Hematopoietic multipotent progenitor cell treated with erythropoietin and hydrocortisone succinate and interleukin-3 and kit ligand, for 4 days (in vitro differentiated cells): Measurements from ENCODE around the gene C5AR2.
"Not testable (repeated sequence)": the region's sequence is repeated elsewhere in the genome, so short reads cannot be mapped to it uniquely, and the experiment has no call there.

Source experiments
- DNase-seq: peaks from one replicate; pipeline ENCODE4 v3.0.0-alpha.2; 2015

The C5AR2 gene

DNA sequence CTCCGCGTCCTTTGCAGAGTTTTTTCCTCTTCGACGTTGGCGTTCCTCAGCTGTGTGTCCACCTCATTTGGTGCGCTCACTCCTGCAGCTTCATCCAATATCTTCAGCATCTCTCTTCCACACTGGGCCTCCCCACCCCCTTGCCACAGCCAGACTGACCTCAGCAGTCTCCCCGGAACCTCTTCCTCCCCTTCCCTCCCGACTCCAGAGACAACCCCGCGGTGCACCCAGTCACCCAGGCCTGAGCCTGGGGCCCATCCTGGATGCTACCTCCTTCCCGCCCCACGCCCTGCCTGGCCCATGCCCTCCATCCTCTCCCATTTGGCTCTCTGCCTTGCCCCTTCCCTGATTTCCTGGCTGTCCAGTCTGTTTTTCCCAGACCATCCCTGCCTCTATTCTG is 8.1 kb upstream of the C5AR2 start:
- no peak for DNase-seq

- DNase-seq = peak; percentile 43
These were observed 7.5 kb upstream of the C5AR2 start for GRCh38 chr19:47324502-47324901.

DNA sequence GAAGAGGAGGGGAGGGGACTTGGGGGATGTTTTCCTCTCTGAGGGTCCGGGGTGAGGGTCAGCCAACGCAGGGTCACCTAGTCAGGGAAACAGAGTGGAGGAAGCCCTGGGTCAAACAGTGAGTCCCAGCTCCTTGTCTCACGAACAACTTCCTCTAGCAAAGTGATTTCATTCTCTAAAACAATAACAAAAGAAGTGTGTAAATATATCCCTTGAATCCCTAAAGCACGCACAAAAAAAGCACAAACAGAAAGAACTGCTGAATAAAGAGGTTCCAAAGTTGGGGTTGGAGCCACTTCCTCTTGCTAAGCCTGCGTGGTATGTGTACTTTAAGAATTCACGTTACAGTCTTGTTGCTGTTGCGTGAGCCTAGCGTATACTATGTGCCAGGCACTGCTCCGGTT is 1.5 kb upstream of the C5AR2 start:
- peak; percentile 65 for DNase-seq

DNA sequence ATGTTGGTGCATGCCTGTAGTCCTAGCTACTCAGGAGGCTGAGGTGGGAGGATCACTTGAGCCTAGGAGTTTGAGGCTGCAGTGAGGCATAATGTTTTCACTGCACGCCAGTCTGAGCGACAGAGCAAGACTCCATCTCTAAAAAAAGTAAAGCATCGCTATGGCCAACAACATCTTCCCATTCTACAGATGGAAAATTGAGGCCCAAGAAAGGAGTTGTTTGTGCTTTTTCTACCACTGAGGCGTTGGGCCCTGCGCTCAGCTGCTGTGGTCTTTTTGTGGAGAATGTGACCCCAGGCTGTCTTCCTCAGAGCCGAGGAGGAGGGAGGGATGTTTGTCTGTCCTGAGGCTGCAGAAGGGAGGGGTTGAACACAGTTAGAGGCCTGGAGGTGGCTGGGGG is 485 bp upstream of the C5AR2 start:
- DNase-seq = no peak

GRCh38 chr19:47336765-47337718 is 5.1 kb downstream of the C5AR2 start:
- peak; percentile 90 for DNase-seq

DNA sequence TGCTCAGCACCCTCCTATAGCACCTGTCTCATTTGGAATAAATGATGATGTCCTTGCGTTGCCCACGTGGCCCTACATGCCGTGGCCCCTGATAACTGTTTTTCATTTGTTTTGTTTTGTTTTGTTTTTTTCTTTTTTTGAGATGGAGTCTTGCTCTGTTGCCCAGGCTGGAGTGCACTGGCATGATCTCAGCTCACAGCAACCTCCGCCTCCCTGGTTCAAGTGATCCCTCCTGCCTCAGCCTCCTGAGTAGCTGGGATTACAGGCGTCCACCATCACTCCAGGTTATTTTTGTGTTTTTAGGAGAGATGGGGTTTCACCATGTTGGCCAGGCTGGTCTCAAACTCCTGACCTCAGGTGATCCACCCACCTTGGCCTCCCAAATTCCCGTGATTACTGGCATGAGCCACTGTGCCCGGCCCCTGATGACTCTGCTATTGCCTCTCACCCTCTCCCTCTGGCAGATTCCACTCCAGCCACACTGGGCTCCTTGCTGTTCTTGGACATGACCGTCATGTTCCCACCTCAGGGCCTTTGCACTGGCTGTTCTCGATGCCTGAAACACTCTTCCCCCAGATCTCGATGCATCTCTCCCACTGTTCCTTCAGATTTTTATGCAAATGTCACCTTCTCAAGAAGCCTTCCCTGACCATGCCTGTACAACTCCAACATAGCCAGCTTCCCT is 7.4 kb downstream of the C5AR2 start:
- DNase-seq = no peak

GRCh38 chr19:47340477-47341208 is 8.7 kb downstream of the C5AR2 start:
- no peak for DNase-seq

DNA sequence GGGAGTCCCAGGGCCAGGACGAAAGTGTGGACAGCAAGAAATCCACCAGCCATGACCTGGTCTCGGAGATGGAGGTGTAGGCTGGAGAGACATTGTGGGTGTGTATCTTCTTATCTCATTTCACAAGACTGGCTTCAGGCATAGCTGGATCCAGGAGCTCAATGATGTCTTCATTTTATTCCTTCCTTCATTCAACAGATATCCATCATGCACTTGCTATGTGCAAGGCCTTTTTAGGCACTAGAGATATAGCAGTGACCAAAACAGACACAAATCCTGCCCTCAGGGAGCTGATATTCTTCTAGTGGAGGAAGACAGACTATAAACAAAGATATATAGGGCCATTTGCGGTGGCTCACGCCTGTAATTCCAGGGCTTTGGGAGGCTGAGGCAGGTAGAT is 9.8 kb downstream of the C5AR2 start:
- DNase-seq = no peak

DNA sequence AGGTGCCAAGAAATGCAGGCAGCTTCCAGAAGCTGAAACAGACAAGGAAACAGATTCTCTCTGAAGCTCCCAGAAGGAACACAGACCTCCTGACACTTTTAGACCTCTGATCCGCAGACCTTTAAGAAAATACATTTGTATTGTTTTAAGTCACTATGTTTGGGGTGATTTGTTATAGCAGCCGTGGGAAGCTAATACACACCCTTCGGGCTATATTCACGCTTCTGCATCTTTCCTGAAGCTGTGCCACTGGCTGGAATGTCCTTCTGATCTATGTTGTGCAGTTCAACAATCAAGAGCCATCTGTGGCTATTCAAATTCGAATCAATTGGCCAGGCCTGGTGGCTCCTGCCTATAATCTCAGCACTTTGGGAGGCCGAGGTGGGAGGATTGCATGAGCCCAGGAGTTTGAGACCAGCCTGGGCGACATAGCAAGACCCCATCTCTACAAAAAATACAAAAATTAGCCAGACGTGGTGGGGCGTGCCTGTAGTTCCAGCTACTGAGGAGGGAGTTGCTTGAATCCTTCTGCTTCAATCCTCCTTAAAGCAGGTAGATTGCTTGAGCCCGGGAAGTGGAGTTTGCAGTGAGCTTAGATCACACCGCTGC is 11.3 kb downstream of the C5AR2 start:
- no peak for DNase-seq

GRCh38 chr19:47344425-47344824 is 12.4 kb downstream of the C5AR2 start:
- DNase-seq = no peak

- DNase-seq = not testable (repeated sequence)
These were observed 14.0 kb downstream of the C5AR2 start for GRCh38 chr19:47346024-47346423.

GRCh38 chr19:47348819-47349795 is 17.1 kb downstream of the C5AR2 start, which contains the start of gene DHX34:
Gene DHX34, plus strand, starts transcription at chr19:47349315. Its CDS starts 3,716 bp downstream, at chr19:47353031.
- peak; percentile 100 for DNase-seq

- DNase-seq = no peak
These were observed 18.7 kb downstream of the C5AR2 start for GRCh38 chr19:47350630-47351029.

DNA sequence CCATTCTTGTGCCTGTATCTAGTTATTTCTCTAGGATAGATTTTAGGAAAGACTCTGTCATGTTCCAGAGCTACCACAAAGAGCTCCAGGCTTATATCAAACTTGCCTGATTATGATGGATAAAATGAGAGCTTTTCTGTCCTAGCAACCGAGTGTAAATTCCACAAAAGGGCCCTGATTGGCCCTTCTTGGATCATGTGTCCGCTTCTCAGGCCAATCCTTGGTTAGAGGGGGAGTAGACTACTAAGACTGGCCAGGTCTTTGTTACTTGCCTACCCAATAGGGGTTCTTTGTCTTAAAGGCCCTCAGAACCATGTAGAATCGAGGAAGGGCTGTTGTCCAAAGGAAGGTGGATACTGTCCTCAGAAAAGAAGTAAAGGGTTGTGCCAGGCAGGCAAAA is 19.6 kb downstream of the C5AR2 start:
- DNase-seq = peak; percentile 83

DNA sequence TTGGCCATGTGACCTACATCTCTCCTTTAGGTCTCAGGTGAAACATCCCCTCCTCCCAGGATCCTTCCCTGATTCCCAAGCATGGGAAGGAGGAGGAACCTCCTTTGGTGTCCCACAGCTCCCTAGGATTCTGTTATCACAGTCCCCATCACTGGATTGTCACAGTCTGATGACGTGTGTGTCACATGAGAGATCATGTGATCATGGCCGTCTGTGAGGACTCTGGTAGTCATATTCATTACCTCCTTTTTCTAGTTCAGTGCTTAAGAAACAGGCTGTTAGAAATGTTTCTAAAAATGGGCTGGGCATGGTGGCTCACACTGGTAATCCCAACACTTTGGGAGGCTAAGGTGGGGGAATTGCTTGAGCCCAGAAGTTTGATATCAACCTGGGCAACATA is 20.1 kb downstream of the C5AR2 start:
- no peak for DNase-seq

GRCh38 chr19:47353307-47353712 is 21.3 kb downstream of the C5AR2 start:
- no peak for DNase-seq

DNA sequence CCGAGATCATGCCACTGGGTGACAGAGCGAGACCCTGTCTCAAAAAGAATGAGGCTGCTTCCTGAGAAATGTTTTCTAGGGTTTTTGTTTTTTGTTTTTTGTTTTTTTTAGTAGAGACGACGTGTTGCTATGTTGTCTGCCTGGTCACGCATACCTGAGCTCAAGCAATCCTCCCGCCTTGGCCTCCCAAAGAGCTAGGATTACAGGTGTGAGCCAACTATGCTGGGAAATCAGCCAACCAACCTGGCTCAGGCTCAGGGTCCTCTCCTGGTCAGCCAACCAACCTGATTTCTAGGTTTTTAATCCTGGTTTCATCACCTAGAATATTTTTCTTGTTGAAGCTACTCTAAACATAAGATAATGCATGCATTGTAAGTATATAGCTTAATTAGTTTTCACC is 24.9 kb downstream of the C5AR2 start:
- no peak for DNase-seq

DNA sequence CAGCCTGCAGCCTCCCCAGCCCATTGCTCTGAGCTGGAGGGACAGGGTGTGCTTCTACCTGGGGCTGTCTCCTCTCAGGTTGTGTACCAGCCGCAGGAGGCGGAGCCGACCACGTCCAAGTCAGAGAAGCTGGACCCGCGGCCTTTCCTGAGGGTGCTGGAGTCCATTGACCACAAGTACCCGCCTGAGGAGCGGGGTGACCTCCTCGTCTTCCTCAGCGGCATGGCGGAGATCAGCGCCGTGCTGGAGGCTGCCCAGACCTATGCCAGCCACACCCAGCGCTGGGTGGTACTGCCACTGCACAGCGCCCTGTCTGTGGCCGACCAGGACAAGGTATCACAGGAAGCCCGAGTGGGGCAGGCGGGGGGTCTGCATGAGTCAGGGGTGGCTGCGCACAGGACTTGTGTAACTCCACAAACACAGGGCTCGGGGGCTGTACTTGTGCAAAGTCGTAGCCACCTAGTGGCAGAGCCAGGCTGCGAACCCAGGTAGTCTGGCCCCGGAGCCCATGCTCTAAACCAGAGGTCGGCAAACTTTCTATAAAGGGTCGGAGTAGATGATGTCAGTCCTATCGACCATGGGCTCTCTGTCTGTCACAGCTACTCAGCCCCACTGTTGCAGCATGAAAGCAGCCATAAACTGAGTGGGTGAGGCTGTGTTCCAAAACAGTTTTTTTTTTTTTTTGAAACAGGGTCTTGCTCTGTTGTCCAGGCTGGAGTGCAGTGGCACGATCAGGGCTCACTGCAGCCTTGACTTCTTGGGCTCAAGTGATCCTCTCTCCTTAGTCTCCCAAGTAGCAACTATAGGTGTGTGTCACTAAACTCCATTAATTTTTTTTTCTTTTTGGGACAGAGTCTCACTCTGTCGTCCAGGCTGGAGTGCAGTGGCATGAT is 26.1 kb downstream of the C5AR2 start:
- DNase-seq = peak; percentile 59

GRCh38 chr19:47358936-47359335 is 27.0 kb downstream of the C5AR2 start:
- DNase-seq = no peak

GRCh38 chr19:47362321-47362720 is 30.3 kb downstream of the C5AR2 start:
- DNase-seq = no peak
